ENCODE data around the gene CDKAL1.

CDKAL1 gene

GRCh38 chr6:20600831-20601230 is 66.6 kb downstream of the CDKAL1 start:
- Histone ChIP-seq H3K27ac (no peak overlapping the region), H3K36me3 (ENCODE audit: control insufficient read depth, insufficient read depth, low read length) (no peaks in the 10 kb centered on the region), H3K27me3 (ENCODE audit: control insufficient read depth, insufficient read depth, low read length) (no peaks in the 10 kb centered on the region), H3K4me1 (no peaks in the 10 kb centered on the region), H3K4me2 (ENCODE audit: low read length) (no peak overlapping the region), H3K9ac (no peak overlapping the region), H2AFZ (no peak overlapping the region), H3K79me2 (no peaks in the 10 kb centered on the region), H3K9me3 (ENCODE audit: control insufficient read depth, low read length) (no peaks in the 10 kb centered on the region), H3K4me3 (ENCODE audit: low read depth, low read length) (no peak overlapping the region)
- TF ChIP-seq CTCF (IDR thresholded peaks at IDR 0.05) = no peak

GRCh38 chr6:20604159-20604558 is 69.9 kb downstream of the CDKAL1 start:
- Histone ChIP-seq H3K27me3 (ENCODE audit: control insufficient read depth, insufficient read depth, low read length) (no peaks in the 10 kb centered on the region), H3K79me2 (no peaks in the 10 kb centered on the region), H3K4me2 (ENCODE audit: low read length) (no peak overlapping the region), H3K4me3 (ENCODE audit: low read depth, low read length) (no peak overlapping the region), H3K27ac (no peak overlapping the region), H2AFZ (no peak overlapping the region), H3K4me1 (no peaks in the 10 kb centered on the region), H3K36me3 (ENCODE audit: control insufficient read depth, insufficient read depth, low read length) (no peaks in the 10 kb centered on the region), H3K9ac (no peak overlapping the region), H3K9me3 (ENCODE audit: control insufficient read depth, low read length) (no peaks in the 10 kb centered on the region)
- no peak for TF ChIP-seq CTCF (IDR thresholded peaks at IDR 0.05)

GRCh38 chr6:20605061-20605460 is 70.8 kb downstream of the CDKAL1 start:
- H3K27ac ChIP-seq = no peak overlapping the region
- no peaks in the 10 kb centered on the region for H3K9me3 ChIP-seq (ENCODE audit: control insufficient read depth, low read length)
- H3K79me2 ChIP-seq = no peaks in the 10 kb centered on the region
- H3K4me2 ChIP-seq (ENCODE audit: low read length) = no peak overlapping the region
- no peak overlapping the region for H2AFZ ChIP-seq
- H3K4me1 ChIP-seq = no peaks in the 10 kb centered on the region
- no peaks in the 10 kb centered on the region for H3K36me3 ChIP-seq (ENCODE audit: control insufficient read depth, insufficient read depth, low read length)
- H3K4me3 ChIP-seq (ENCODE audit: low read depth, low read length) = no peak overlapping the region
- no peak for TF ChIP-seq CTCF (IDR thresholded peaks at IDR 0.05)
- H3K27me3 ChIP-seq (ENCODE audit: control insufficient read depth, insufficient read depth, low read length) = no peaks in the 10 kb centered on the region
- H3K9ac ChIP-seq = no peak overlapping the region

- H3K4me3 ChIP-seq (ENCODE audit: low read depth, low read length) = no peak overlapping the region
- no peaks in the 10 kb centered on the region for H3K36me3 ChIP-seq (ENCODE audit: control insufficient read depth, insufficient read depth, low read length)
- no peaks in the 10 kb centered on the region for H3K27me3 ChIP-seq (ENCODE audit: control insufficient read depth, insufficient read depth, low read length)
- no peaks in the 10 kb centered on the region for H3K4me1 ChIP-seq
- no peaks in the 10 kb centered on the region for H3K9me3 ChIP-seq (ENCODE audit: control insufficient read depth, low read length)
- no peak overlapping the region for H3K4me2 ChIP-seq (ENCODE audit: low read length)
- H3K27ac ChIP-seq = no peak overlapping the region
- H3K79me2 ChIP-seq = no peaks in the 10 kb centered on the region
- no peak overlapping the region for H3K9ac ChIP-seq
- TF ChIP-seq CTCF (IDR thresholded peaks at IDR 0.05) = no peak
- H2AFZ ChIP-seq = no peak overlapping the region
Observed at GRCh38 chr6:20605581-20605980, 71.3 kb downstream of the CDKAL1 start.

- TF ChIP-seq CTCF (IDR thresholded peaks at IDR 0.05) = no peak
Observed at GRCh38 chr6:20606831-20607230, 72.6 kb downstream of the CDKAL1 start.

More at GRCh38 chr6:20606831-20607230, 72.6 kb downstream of the CDKAL1 start:
- Histone ChIP-seq H3K79me2 (no peaks in the 10 kb centered on the region), H3K27ac (no peak overlapping the region), H3K4me2 (ENCODE audit: low read length) (no peak overlapping the region), H3K36me3 (ENCODE audit: control insufficient read depth, insufficient read depth, low read length) (no peaks in the 10 kb centered on the region), H3K4me1 (no peaks in the 10 kb centered on the region), H3K9ac (no peak overlapping the region), H3K9me3 (ENCODE audit: control insufficient read depth, low read length) (no peaks in the 10 kb centered on the region), H3K4me3 (ENCODE audit: low read depth, low read length) (no peak overlapping the region), H3K27me3 (ENCODE audit: control insufficient read depth, insufficient read depth, low read length) (no peaks in the 10 kb centered on the region), H2AFZ (no peak overlapping the region)

Data from parathyroid adenoma (tissue), 2 donors.